Measurements from ENCODE around the gene HEATR3. TPM values are rescaled to one million over a fixed set of nuclear protein-coding genes. Genes with fewer than 3 reads are reported as not detected.

HEATR3 gene, protein sequence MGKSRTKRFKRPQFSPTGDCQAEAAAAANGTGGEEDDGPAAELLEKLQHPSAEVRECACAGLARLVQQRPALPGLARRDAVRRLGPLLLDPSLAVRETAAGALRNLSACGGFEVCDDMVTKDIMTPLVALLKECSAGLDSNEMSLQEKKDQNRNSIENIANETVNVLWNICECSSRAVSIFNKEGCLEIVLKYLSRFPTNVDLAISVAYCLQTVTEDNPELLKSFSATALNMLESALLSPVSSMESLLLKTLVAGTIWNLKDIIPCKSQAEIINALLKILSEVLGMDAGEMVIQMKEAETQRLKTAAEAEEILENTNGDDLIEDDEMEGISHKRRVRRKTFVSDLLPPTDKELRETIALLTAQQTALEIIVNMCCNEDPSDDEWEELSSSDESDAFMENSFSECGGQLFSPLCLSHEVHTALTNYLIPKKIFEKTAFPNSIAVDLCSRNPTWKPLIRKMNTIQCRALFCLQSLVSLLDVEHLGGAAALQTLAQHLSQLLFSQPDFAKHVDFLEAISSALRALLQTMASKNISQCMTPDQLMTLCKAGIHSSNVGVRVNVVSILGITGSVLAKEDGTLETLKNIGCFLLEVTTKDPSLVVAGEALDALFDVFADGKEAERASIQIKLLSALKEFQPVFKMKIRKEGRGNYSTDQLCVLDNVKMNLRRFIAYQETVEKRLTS
- 10 to 100 TPM; 18.4 to 23.5 (median 22.4) TPM for polyA plus RNA-seq (ENCODE audit: insufficient read length in 4 of 4)

DNA sequence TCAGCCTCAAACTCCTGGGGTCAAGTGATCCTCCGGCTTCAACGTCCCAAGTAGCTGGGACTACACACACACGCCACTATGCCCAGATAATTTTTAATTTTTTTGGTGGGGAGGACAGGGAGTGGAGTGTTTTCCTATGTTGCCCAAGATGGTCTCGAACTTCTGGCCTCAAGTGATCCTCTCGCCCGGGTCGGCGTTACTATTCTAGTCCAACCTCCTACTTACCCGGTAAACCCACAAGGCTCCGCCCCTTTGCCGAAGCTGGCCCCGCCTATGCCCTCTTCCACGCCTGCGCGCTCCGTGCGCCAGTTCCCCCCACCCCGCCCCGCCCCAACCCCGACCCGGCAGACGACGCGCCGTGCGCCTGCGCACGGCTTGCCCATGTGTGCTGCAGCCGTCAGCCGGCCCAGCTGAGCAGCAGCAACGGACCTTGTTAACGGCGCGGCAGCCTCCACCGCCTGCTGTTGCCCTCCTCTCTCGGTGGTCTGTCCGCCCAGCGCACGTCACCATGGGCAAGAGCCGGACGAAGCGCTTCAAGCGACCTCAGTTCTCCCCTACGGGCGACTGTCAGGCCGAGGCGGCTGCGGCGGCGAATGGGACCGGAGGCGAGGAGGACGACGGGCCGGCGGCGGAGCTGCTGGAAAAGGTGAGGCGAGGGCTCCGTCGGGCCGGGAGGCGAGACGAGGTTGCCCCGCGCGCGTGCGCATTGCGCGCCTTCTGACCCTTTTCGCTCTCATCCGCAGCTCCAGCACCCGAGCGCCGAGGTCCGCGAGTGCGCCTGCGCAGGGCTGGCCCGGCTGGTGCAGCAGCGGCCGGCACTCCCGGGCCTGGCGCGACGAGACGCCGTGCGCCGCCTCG lies at the start of gene HEATR3:
Gene HEATR3, plus strand, starts transcription at position 347 of the 858 bp plus-strand sequence. Its CDS starts 162 bp downstream, at position 509.
- DNase-seq (ENCODE audit: low read depth in 4 of 4, low spot score in 2 of 4), result peak; percentile 47 to 86 (median 80)

GRCh38 chr16:50017553-50017952 lies 48.2 kb upstream of the HEATR3 start:
- DNase-seq (ENCODE audit: low read depth in 4 of 4, low spot score in 2 of 4), result no peak

GRCh38 chr16:50021544-50021943 lies 44.2 kb upstream of the HEATR3 start:
- DNase-seq (ENCODE audit: low read depth in 4 of 4, low spot score in 2 of 4), result no peak

DNA sequence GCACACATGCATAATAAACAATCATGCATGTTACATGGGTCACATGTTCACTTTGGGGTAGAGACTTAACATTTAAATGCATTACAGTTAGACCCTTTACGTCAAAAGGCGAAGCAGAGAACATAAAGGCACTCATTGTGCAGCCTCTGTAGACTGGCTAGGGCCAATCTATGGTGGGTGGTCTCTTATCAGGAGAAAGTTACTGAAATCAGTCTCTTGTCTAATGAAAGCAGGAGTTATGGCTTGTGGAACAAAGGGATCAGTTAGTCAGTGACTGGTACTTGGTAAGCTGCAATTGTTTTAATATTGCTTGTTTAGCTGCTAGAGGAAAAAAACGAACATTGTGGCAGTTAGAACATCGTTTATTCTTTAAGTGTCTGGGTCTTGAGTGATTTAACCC lies 42.1 kb upstream of the HEATR3 start:
- no peak for DNase-seq (ENCODE audit: low read depth in 4 of 4, low spot score in 2 of 4)

DNA sequence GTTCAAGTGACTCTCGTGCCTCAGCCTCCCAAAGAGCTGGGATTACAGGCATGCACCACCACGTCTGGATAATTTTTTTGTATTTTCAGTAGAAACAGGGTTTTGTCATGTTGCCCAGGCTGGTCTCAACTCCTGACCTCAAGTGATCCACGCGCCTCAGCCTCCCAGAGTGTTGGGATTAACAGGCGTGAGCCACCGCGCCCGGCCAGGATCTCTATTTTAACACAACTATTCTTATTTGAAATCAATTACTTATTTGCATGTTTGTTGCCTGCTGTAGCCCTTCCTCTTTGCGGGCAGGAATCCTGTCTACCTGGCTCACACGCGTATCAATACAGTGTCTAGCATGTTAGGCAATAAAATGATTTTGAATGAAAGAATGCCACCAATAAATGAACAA lies 41.6 kb upstream of the HEATR3 start:
- no peak for DNase-seq (ENCODE audit: low read depth in 4 of 4, low spot score in 2 of 4)

- peak; percentile 97 to 99 (median 98) for DNase-seq (ENCODE audit: low read depth in 4 of 4, low spot score in 2 of 4)
These were observed 40.9 kb upstream of the HEATR3 start, which contains the start of gene CNEP1R1 for GRCh38 chr16:50024684-50025536. TSS of gene CNEP1R1 (plus strand) at chr16:50025225. CDS start at chr16:50025316, 91 bp downstream.

GRCh38 chr16:50025537-50025931 lies 40.2 kb upstream of the HEATR3 start:
- DNase-seq (ENCODE audit: low read depth in 4 of 4, low spot score in 2 of 4), result peak in 3 of 4 donors; percentile 22 to 37 (median 37)

DNA sequence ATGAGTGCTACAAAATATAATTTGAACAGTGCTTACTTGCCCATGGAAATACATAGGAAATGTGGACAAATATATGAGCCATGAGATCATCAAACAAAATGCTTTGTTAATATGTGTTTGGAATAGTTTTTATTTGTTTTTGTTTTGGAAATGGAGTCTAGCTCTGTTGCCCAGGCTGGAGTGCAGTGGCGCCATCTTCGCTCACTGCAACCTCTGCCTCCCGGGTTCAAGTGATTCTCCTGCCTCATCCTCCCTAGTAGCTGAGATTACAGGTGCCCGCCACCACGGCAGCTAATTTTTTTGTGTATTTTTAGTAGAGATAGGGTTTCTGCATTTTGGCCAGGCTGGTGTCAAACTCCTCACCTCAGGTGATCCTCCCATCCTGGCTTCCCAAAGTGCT lies 37.9 kb upstream of the HEATR3 start:
- no peak for DNase-seq (ENCODE audit: low read depth in 4 of 4, low spot score in 2 of 4)

DNA sequence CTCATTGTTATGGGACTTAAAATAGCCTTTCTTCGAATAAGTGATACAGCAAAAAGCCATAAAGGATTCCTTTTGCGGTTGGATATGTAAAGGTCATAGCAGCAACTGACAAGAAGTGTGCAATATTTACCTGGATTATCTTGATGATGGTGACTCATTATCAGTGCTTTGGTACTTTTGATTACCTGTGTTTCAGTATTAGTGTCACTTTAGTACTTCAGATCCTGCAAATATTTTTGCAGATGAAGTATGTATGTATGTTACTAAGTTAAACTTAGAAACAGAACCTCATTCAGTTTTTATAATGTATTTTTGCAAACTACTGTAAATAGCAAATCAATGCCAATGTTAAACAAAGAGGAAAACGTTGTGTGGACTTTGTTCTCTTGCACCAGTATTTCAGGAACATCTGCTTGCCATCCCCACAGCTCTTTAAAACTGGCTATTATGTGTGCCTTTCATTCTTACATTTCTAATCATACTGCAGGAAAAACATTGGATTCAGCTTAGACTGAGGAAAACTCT lies 30.2 kb upstream of the HEATR3 start:
- no peak for DNase-seq (ENCODE audit: low read depth in 4 of 4, low spot score in 2 of 4)

- DNase-seq (ENCODE audit: low read depth in 4 of 4, low spot score in 2 of 4), result no peak
These were observed 29.3 kb upstream of the HEATR3 start for GRCh38 chr16:50036426-50036825.

- no peak for DNase-seq (ENCODE audit: low read depth in 4 of 4, low spot score in 2 of 4)
These were observed 28.0 kb upstream of the HEATR3 start for GRCh38 chr16:50037662-50038220.

DNA sequence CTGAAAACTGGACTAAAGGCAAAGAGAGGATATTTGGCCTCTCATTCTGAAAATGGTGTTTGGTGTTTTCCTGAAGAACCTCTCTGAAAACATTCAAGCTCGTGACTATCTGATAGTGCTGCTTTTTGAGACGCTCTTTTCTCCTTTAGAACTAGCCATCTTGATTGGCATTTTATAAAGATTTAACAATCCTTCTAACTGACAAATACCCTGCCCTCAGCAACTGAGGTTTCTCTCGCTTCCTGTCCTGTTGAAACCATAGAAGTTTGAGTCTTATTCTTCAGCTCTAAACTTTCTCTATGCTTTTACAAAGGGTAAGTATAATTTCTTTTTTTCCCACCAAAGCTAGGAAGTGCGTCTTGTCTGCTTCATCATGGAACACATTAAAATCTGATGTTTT lies 27.5 kb upstream of the HEATR3 start:
- DNase-seq (ENCODE audit: low read depth in 4 of 4, low spot score in 2 of 4), result no peak

DNA sequence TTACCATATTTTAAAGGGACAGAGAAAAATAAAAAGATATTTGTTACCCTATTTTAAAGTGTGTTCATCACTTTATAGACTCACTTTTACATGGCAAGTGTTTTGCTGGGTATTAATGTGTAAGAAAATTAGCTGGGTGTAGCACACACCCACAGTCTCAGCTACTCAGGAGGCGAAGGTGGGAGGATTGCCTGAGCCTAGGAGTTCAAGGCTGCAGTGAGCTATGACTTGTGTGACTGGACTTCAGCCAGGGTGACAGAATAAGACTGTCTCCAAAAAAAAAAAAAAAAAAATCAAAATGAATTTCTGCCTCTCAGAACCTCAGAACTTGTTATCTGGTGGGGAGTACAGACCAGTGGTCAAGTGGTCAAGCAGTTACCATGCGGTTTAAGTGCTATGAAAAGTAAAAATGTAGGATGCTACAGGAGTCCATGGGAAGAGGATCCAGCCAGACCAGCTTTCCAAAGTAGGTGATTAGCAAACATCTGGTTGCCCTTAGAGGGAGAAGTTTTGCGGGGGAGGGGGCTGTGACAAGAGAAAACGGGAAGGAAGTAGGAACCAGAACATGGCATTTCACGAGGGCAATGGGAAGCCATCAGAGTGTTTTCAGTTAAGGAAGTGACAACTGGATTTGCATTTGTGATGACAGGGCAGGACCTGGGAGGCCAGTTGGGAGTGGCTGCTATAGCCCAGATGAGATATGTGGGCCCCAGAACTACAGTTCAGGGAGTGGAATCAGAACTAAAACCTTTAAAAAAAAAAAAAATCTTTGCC lies 26.8 kb upstream of the HEATR3 start:
- DNase-seq (ENCODE audit: low read depth in 4 of 4, low spot score in 2 of 4), result no peak

DNA sequence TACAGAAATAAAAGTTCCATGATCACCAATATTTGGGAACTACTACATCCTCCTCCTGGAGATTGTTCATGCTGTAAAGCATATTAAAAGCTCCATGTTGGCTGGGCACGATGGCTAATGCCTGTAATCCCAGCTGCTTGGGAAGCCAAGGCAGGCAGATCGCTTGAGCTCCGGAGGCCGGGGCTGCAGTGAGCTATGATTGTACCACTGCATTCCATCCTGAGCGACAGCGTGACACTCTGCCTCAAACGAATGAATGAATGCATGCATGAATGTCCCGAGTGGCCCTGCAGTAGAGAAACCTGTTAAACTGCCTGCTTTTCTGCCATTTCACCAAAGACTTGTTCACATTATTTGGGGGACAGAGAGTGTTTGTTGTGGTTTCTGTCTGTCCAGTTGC lies 25.8 kb upstream of the HEATR3 start:
- DNase-seq (ENCODE audit: low read depth in 4 of 4, low spot score in 2 of 4), result peak in 1 of 4 donors; percentile 9

GRCh38 chr16:50040710-50041109 lies 25.1 kb upstream of the HEATR3 start:
- DNase-seq (ENCODE audit: low read depth in 4 of 4, low spot score in 2 of 4), result no peak

GRCh38 chr16:50043358-50043757 lies 22.4 kb upstream of the HEATR3 start:
- no peak for DNase-seq (ENCODE audit: low read depth in 4 of 4, low spot score in 2 of 4)

DNA sequence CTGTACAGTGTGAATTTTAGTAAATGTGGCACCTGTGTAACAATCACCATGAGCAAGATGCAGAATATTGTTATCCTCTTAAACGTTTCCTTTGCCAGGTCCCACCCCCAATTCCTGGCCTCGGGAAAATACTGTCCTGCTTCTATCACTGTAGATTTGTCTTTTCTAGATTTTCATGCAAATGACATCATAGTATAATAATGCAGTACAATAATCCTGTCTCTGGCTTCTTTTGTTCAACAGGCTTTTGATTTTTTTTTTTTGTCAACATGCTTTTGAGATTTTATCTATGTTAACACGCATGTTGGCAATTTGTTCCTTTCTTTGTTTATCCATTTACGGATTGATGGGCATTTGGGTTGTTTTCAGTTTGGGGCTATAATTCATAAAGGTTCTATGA lies 20.4 kb upstream of the HEATR3 start:
- DNase-seq (ENCODE audit: low read depth in 4 of 4, low spot score in 2 of 4), result no peak

GRCh38 chr16:50046853-50047252 lies 18.9 kb upstream of the HEATR3 start:
- DNase-seq (ENCODE audit: low read depth in 4 of 4, low spot score in 2 of 4), result no peak

DNA sequence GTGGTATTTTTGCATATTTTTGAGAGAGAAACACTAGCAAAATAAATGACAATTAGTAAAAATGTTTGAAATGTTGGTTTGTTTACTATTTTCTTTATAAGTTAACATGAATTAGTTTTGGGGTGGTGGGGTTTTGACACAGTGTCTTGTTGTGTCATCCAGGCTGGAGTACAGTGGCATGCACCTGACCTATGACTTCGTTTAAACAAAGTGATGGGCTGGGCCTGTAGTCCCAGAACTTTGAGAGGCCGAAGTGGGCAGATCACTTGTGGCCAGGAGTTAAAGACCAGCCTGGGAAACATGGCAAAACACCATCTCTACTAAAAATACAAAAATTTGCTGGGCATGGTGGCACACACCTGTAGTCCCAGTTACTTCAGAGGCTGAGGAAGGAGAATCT lies 17.9 kb upstream of the HEATR3 start:
- no peak for DNase-seq (ENCODE audit: low read depth in 4 of 4, low spot score in 2 of 4)

Data from left renal cortex interstitium (tissue), 4 donors.